ENCODE results near the gene ARID5A.

- TF ChIP-seq CTCF (IDR thresholded peaks at IDR 0.05): no peak
- TF ChIP-seq POLR2A (IDR thresholded peaks at IDR 0.05): no peak
- no peak for TF ChIP-seq EP300 (IDR thresholded peaks at IDR 0.05; ENCODE audit: low read depth)
- no peak for TF ChIP-seq POLR2AphosphoS5 (IDR thresholded peaks at IDR 0.05)
Measured at GRCh38 chr2:96489261-96489660, 47.3 kb upstream of the ARID5A start.
